Measurements from ENCODE around the gene AIF1.

GRCh38 chr6:31609519-31610406 is 5.3 kb upstream of the AIF1 start:
- TF ChIP-seq CTCF (IDR thresholded peaks at IDR 0.05 in 4 of 5, conservative IDR thresholded peaks at IDR 0.05 in 1 of 5) = no peak
- TF ChIP-seq POLR2A (IDR thresholded peaks at IDR 0.05) = no peak

All from gastrocnemius medialis (tissue), 4 donors.